PC-3 (cell line): ENCODE measurements around the gene GSTO1. TPM values are rescaled to one million over a fixed set of nuclear protein-coding genes. Genes with fewer than 3 reads are reported as not detected.

Experiments
- ATAC-seq: fragments of 200-7000 bp; cut with Tn5 transposase; 2 replicates; pipeline ENCODE4 v1.9.1; 2020; ENCODE audit warnings: mild to moderate bottlenecking, moderate library complexity
- BruUV-seq: library from RNA; stranded (reverse); fragments of 400-500 nt; replicated peaks from 2 replicates; lab custom pipeline; 2021; lab: Mats Ljungman, UMichigan
- CTCF ChIA-PET: fragments of 300-600 bp; sonication (Branson Sonifier 250); formaldehyde crosslinking; loops from one replicate; lab custom pipeline; 2022; ENCODE audit warnings: antibody characterized with exemption; lab: Charles Lee
- POLR2A ChIA-PET: fragments of 300-600 bp; sonication (Branson Sonifier 250); formaldehyde crosslinking; loops from one replicate; lab custom pipeline; 2022; ENCODE audit warnings: antibody characterized with exemption; ENCODE audit not compliant: unreplicated experiment; lab: Charles Lee
- DNase-seq: peaks from one replicate; pipeline ENCODE4 v3.0.0-alpha.2; 2015
- H2AFZ ChIP-seq: fragments of 300-600 bp; sonication (generic); 2 replicates; pipeline ENCODE4 v1.6.0; 2016; ENCODE audit warnings: antibody characterized with exemption, low read length
- H3F3A ChIP-seq: fragments of 300-600 bp; sonication (generic); one replicate; pipeline ENCODE4 v1.6.0; 2017; ENCODE audit warnings: antibody characterized with exemption, low read length, control low read depth, mild to moderate bottlenecking; ENCODE audit not compliant: unreplicated experiment
- H3K27ac ChIP-seq: fragments of 300-600 bp; sonication (generic); 2 replicates; pipeline ENCODE4 v1.5.1; 2016; ENCODE audit warnings: mild to moderate bottlenecking, low read length
- H3K27me3 ChIP-seq: fragments of 300-600 bp; sonication (generic); 2 replicates; pipeline ENCODE4 v1.6.1; 2016; ENCODE audit warnings: low read length, mixed read lengths
- H3K36me3 ChIP-seq: fragments of 300-600 bp; sonication (generic); 2 replicates; pipeline ENCODE4 v1.6.1; 2016; ENCODE audit warnings: low read depth, mixed run types, low read length, mixed read lengths
- H3K4me1 ChIP-seq: fragments of 300-600 bp; sonication (generic); 2 replicates; pipeline ENCODE4 v1.5.1; 2016; ENCODE audit warnings: low read length; ENCODE audit not compliant: insufficient read depth
- H3K4me2 ChIP-seq: fragments of 300-600 bp; sonication (generic); 2 replicates; pipeline ENCODE4 v1.6.0; 2016; ENCODE audit warnings: low read length
- H3K4me3 ChIP-seq: fragments of 300-600 bp; sonication (generic); 2 replicates; pipeline ENCODE4 v1.5.1; 2016; ENCODE audit warnings: mild to moderate bottlenecking, low read length, mixed read lengths
- H3K79me2 ChIP-seq: fragments of 300-600 bp; sonication (generic); 2 replicates; pipeline ENCODE4 v1.6.1; 2017; ENCODE audit warnings: low read length, mixed read lengths
- H3K9ac ChIP-seq: fragments of 300-600 bp; sonication (generic); 2 replicates; pipeline ENCODE4 v1.6.0; 2016; ENCODE audit warnings: mild to moderate bottlenecking, low read length
- H3K9me2 ChIP-seq: fragments of 300-600 bp; sonication (generic); replicated peaks from 2 replicates; pipeline ENCODE4 v1.6.1; 2016; ENCODE audit warnings: mixed run types, low read length, mixed read lengths
- H3K9me3 ChIP-seq: fragments of 300-600 bp; sonication (generic); 2 replicates; pipeline ENCODE4 v1.6.1; 2016; ENCODE audit warnings: low read length, mixed read lengths
- H4K20me1 ChIP-seq: fragments of 300-600 bp; sonication (generic); 2 replicates; pipeline ENCODE4 v1.6.1; 2016; ENCODE audit warnings: low read length, mixed read lengths
- CTCF ChIP-seq: fragments of 300-600 bp; sonication (generic); conservative IDR thresholded peaks from 2 replicates; pipeline ENCODE4 v1.5.1; 2017; ENCODE audit warnings: antibody characterized with exemption, low read depth, mild to moderate bottlenecking, low read length
- EZH2 ChIP-seq: fragments of 300-600 bp; sonication (generic); IDR thresholded peaks from one replicate; pipeline ENCODE4 v1.6.1; 2017; ENCODE audit warnings: antibody characterized with exemption, mild to moderate bottlenecking, low read length; ENCODE audit not compliant: unreplicated experiment
- EZH2phosphoT487 ChIP-seq: fragments of 300-600 bp; sonication (generic); IDR thresholded peaks from 2 replicates; pipeline ENCODE4 v1.6.1; 2018; ENCODE audit warnings: mild to moderate bottlenecking, antibody characterized with exemption, low read length, borderline replicate concordance
- intact Hi-C: fragments of 100-400 bp; cut with micrococcal nuclease; formaldehyde crosslinking; loops from 2 replicates; pipeline ENCODE4 v1.9.0; 2023
- total RNA-seq: library from RNA; depleted of rRNA; stranded (reverse); fragments of >200 nt; gene quantifications from 2 replicates; pipeline ENCODE4 v1.2.3, GENCODE V29; 2014

The GSTO1 gene
- total RNA-seq, 1 experiment from 2014 or later = 46.0 TPM

GRCh38 chr10:104259999-104260774 lies 5.5 kb downstream of the GSTO1 start:
- ATAC-seq (peak; percentile 8), DNase-seq (no peak)
- Histone ChIP-seq H3K79me2 (peaks cover 96% of the 10 kb centered on the region), H3K9me2 (no peaks in the 10 kb centered on the region), H4K20me1 (0 out of 2 replicates have a peak, but pooled peaks cover 4% of the 10 kb centered on the region), H3K9me3 (no peaks in the 10 kb centered on the region), H3K9ac (no peak overlapping the region), H3K27me3 (no peaks in the 10 kb centered on the region), H3K36me3 (peaks cover 29% of the 10 kb centered on the region), H2AFZ (no peak overlapping the region), H3K27ac (peak overlapping the region; percentile 42), H3K4me2 (peak overlapping the region; percentile 59), H3K4me3 (no peak overlapping the region), H3F3A (peaks cover 5% of the 10 kb centered on the region), H3K4me1 (peaks cover 33% of the 10 kb centered on the region)
- CTCF ChIA-PET = no interaction called here
- TF ChIP-seq EZH2phosphoT487 = no peak
- TF ChIP-seq EZH2 = no peak
- no peak for TF ChIP-seq CTCF
- BruUV-seq = no TSS peak
- intact Hi-C loops = no loop called here
- POLR2A ChIA-PET = interaction anchor here (0.7 kb wide), 1 partner anchor 913 kb away, joined by 5 read pairs; no protein-coding TSS in a partner anchor

GRCh38 chr10:104260775-104261115 lies 6.1 kb downstream of the GSTO1 start:
- H3K36me3 ChIP-seq = peaks cover 35% of the 10 kb centered on the region
- no peaks in the 10 kb centered on the region for H3K9me3 ChIP-seq
- H3K4me3 ChIP-seq = no peak overlapping the region
- TF ChIP-seq EZH2 = no peak
- TF ChIP-seq EZH2phosphoT487 = no peak
- TF ChIP-seq CTCF = no peak
- intact Hi-C loops = no loop called here
- 0 out of 2 replicates have a peak, but pooled peaks cover 4% of the 10 kb centered on the region for H4K20me1 ChIP-seq
- no TSS peak for BruUV-seq
- peak overlapping the region; percentile 59 for H3K4me2 ChIP-seq
- ChIA-PET POLR2A (interaction anchor here (0.5 kb wide), 1 partner anchor 9 kb away, joined by 7 read pairs; no protein-coding TSS in a partner anchor), CTCF (no interaction called here)
- peaks cover 96% of the 10 kb centered on the region for H3K79me2 ChIP-seq
- H3K9ac ChIP-seq = no peak overlapping the region
- DNase-seq = peak; percentile 42
- peak; percentile 87 for ATAC-seq
- H2AFZ ChIP-seq = no peak overlapping the region
- peaks cover 33% of the 10 kb centered on the region for H3K4me1 ChIP-seq
- no peaks in the 10 kb centered on the region for H3K27me3 ChIP-seq
- peak overlapping the region; percentile 42 for H3K27ac ChIP-seq
- no peaks in the 10 kb centered on the region for H3K9me2 ChIP-seq
- H3F3A ChIP-seq = peaks cover 5% of the 10 kb centered on the region

DNA sequence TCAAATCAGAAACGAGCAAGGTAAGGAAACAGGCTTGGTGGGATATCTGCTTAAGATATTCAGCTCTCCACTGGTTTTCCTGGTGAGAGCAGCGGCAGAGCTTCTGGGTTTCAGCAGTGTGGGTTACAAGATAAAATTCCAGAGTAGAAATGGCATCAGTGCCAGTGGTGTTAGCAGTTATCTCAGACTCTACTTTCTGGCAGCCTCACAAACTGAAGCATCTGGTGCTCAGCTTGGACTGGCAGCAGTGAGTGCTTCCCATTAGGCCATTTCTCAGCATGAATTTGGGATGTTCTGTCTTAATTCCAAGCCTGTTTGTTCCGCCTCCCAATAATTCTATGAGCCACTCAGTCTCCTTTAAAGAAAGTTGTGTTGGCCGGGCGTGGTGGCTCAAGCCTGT lies 7.4 kb downstream of the GSTO1 start:
- Histone ChIP-seq H3K9ac (no peak overlapping the region), H3K4me3 (no peak overlapping the region), H3K36me3 (peaks cover 40% of the 10 kb centered on the region), H3K9me2 (no peaks in the 10 kb centered on the region), H3F3A (peaks cover 5% of the 10 kb centered on the region), H2AFZ (no peak overlapping the region), H3K27me3 (no peaks in the 10 kb centered on the region), H3K79me2 (peaks cover 96% of the 10 kb centered on the region), H3K4me1 (peaks cover 21% of the 10 kb centered on the region), H4K20me1 (0 out of 2 replicates have a peak, but pooled peaks cover 4% of the 10 kb centered on the region), H3K9me3 (no peaks in the 10 kb centered on the region), H3K27ac (no peak overlapping the region), H3K4me2 (no peak overlapping the region)
- POLR2A ChIA-PET = no interaction called here
- CTCF ChIA-PET = no interaction called here
- ATAC-seq (no peak), DNase-seq (no peak)
- TF ChIP-seq CTCF (no peak), EZH2phosphoT487 (no peak), EZH2 (no peak)
- intact Hi-C loops = no loop called here
- BruUV-seq = no TSS peak
